Colon (tissue), 2 donors: ENCODE measurements around the gene NUAK2.

Source experiments
- FAIRE-seq: peaks from 2 replicates; lab custom pipeline; 2012; peaks lifted over from hg19 to GRCh38; lab: Jason Lieb, UNC
- donor health status: control.
- donor health status: control.

The NUAK2 gene

GRCh38 chr1:205273551-205273982 is 48.0 kb downstream of the NUAK2 start:
- FAIRE-seq = no peak

DNA sequence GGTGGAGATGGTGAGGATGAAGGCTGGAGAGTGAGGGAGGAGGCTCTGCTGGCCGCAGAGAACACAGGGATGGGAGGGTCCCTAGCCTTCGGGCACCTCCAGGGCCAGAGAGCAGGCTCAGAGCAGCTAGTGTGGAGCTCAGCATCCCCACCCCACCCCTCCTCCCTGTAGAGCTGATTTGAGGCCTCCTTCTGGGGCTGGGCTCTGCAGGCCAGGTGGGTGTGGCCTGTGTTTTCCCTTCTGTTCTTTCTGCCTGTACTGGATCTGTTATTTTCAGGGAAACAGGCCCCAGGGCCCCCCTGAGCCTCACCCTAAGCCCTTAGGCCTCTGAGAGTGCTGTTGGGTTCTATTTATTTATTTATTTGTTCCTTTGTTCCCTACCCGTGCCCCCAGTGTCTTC is 49.0 kb downstream of the NUAK2 start:
- no peak for FAIRE-seq

DNA sequence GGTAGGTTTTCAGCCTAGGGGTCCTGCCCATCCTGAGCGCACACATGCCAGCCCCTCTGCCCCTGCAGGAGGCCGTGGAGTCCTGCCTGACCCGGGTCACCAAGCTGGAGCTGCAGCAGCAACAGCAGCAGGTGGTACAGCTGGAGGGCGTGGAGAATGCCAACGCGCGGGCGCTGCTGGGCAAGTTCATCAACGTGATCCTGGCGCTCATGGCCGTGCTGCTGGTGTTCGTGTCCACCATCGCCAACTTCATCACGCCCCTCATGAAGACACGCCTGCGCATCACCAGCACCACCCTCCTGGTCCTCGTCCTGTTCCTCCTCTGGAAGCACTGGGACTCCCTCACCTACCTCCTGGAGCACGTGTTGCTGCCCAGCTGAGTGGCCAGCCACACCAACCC is 49.8 kb downstream of the NUAK2 start:
- no peak for FAIRE-seq

- no peak for FAIRE-seq
These were observed 50.3 kb downstream of the NUAK2 start for GRCh38 chr1:205271277-205271676.

- no peak for FAIRE-seq
These were observed 50.8 kb downstream of the NUAK2 start for GRCh38 chr1:205270764-205271163.

- no peak for FAIRE-seq
These were observed 51.3 kb downstream of the NUAK2 start for GRCh38 chr1:205270271-205270670.

- FAIRE-seq = no peak
These were observed 51.8 kb downstream of the NUAK2 start for GRCh38 chr1:205269711-205270110.

GRCh38 chr1:205268846-205269680 is 52.5 kb downstream of the NUAK2 start:
- no peak for FAIRE-seq

DNA sequence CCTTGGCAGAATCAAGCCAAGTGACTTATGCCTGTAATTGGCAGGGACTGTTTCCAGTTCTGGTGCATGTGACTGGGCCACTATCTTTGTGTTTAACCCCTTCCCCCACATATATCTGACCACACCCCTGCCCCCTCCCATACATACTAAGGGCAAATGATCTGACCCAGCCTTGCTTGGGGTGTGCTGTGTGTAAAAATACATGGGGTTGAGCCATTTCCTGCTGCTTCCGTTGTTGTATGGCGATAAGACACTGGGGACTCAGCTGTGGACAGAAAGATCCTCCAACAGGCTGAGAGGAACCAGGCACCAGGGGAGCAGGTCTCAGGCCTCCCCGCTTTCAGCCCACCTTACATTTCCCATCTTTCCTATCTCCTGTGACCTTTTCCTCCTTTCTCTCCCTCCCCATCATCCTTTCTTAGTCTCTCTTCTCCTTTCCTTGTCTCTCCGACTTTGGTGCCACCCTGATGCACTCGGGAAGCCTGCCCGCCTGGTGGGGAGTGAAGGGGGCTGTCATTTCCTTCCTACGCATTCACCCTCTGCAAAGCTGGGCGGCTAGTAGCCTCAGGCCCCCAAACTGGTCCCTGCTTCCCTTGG is 54.1 kb downstream of the NUAK2 start:
- no peak for FAIRE-seq

GRCh38 chr1:205266611-205267305 is 54.8 kb downstream of the NUAK2 start:
- no peak for FAIRE-seq

DNA sequence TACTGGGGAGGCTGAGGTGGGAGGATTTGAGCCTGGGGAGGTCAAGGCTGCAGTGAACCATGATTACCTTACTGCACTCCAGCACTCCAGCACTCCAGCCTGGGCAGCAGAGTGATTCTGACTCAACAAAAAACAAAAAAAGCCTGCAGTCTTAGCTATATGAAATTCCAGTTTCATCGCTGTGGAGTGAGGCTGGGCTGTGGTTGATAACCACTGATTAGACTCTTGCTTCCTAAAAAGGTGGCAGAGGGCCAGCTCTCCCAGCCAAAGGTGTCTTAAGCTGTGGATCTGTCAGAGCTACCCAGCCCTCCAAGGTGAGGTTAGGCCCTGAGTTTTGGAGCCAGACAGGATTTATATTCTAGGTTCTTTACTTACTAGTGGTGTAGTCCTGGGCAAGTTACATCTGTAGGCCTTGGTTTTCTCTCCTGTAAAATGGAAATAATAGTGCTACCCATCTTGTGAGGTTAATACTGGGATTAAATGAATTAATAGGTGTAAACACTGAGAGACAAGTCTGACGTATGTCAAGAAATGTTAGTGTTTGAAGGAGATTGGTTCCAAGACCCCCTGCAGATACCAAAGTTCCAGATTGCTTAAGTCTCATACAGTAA is 57.9 kb downstream of the NUAK2 start:
- no peak for FAIRE-seq

GRCh38 chr1:205262731-205263171 is 58.8 kb downstream of the NUAK2 start:
- no peak for FAIRE-seq

- FAIRE-seq = no peak
These were observed 59.4 kb downstream of the NUAK2 start for GRCh38 chr1:205261946-205262691.

GRCh38 chr1:205260948-205261732 is 60.4 kb downstream of the NUAK2 start:
- FAIRE-seq = no peak

- FAIRE-seq = no peak
These were observed 61.5 kb downstream of the NUAK2 start for GRCh38 chr1:205259998-205260397.

DNA sequence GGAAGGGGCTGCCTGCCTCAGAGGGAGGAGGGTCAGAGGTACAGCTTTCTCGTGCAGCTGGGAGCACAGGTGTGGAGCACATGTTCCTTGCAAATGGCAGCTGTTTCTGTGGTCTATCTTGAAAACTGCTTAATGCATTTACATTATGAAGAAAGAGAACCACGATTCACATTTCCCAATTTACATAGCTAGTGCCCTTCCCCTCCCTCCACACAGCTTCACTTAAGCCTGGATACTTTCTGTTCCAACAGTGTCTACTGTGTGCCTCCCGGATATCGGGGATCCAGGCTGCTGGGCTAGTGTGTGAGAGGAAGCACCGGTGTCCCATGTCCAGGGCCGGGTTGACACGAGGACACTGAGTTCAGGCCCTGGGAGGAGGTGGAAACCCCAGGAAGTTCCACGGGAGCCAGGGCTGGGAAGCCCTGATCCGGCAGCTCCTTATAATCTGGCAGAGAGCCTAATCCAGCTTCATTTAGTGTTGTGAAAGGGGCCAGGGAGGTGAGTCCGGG is 62.2 kb downstream of the NUAK2 start:
- FAIRE-seq = no peak

- no peak for FAIRE-seq
These were observed 62.8 kb downstream of the NUAK2 start for GRCh38 chr1:205258719-205259118.

GRCh38 chr1:205258261-205258691 is 63.3 kb downstream of the NUAK2 start:
- FAIRE-seq = no peak

- FAIRE-seq = no peak
These were observed 63.8 kb downstream of the NUAK2 start for GRCh38 chr1:205257735-205258134.

GRCh38 chr1:205256951-205257625 is 64.5 kb downstream of the NUAK2 start:
- no peak for FAIRE-seq
